Measurements from ENCODE around the gene CALHM1. TPM values are rescaled to one million over a fixed set of nuclear protein-coding genes. Genes with fewer than 3 reads are reported as not detected.

CALHM1 gene
- total RNA-seq, 1 donor from 2014 or later, result not detected

DNA sequence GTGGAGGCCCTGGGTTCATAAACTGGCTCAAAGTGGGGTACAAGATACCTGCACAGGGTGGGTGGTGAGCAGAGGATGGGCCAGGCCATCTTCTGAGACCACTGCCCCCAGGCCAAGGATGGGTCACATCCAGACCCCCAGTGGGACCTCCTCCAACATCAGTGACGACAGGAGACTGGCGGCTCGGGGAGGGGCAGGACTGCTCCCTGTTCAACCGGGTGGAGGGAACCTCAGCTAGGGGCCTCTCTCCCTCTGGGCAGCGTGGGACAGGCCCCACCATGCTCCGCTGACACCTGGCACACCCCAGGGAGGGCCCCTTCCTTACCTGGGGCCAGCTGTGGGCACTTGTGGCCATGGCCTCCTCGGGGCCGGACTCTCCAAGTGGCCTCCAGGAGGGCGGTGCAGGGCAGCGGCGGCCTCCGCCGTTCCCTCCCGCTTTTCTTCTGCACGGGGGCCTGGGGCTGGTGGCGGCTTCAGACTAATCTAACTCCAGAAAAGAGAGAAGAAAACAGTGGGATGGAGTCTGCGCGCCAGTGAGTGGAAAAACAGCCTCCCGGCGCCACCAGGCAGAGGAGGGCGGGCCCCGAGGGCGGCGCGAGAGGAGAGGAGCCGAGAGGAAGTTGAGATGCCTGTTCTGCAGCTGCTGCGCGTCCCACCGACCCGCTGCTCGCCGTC lies 6.7 kb downstream of the CALHM1 start, which contains the start of gene CALHM2:
Gene CALHM2 (minus strand): TSS at position 540 of the 675 bp plus-strand sequence. CDS start 2,429 bp downstream, outside the sequence.
- intact Hi-C loops (cut with DNase I), result no loop called here
- peaks cover 46% of the 10 kb centered on the region for H3K4me1 ChIP-seq
- DNase-seq (peak; percentile 82), ATAC-seq (peak; percentile 73)
- TF ChIP-seq, protein P1, sequence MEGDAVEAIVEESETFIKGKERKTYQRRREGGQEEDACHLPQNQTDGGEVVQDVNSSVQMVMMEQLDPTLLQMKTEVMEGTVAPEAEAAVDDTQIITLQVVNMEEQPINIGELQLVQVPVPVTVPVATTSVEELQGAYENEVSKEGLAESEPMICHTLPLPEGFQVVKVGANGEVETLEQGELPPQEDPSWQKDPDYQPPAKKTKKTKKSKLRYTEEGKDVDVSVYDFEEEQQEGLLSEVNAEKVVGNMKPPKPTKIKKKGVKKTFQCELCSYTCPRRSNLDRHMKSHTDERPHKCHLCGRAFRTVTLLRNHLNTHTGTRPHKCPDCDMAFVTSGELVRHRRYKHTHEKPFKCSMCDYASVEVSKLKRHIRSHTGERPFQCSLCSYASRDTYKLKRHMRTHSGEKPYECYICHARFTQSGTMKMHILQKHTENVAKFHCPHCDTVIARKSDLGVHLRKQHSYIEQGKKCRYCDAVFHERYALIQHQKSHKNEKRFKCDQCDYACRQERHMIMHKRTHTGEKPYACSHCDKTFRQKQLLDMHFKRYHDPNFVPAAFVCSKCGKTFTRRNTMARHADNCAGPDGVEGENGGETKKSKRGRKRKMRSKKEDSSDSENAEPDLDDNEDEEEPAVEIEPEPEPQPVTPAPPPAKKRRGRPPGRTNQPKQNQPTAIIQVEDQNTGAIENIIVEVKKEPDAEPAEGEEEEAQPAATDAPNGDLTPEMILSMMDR (IDR thresholded peaks at IDR 0.05), result no peak
- peak within 1 kb of the TSS; percentile 90 for H3K27ac ChIP-seq
- no peaks in the 10 kb centered on the region for H3K9me3 ChIP-seq
- peak within 1 kb of the TSS; percentile 90 for H3K4me3 ChIP-seq
- H3K27me3 ChIP-seq, result no peaks in the 10 kb centered on the region
- H3K36me3 ChIP-seq, result peaks cover 37% of the 10 kb centered on the region

DNA sequence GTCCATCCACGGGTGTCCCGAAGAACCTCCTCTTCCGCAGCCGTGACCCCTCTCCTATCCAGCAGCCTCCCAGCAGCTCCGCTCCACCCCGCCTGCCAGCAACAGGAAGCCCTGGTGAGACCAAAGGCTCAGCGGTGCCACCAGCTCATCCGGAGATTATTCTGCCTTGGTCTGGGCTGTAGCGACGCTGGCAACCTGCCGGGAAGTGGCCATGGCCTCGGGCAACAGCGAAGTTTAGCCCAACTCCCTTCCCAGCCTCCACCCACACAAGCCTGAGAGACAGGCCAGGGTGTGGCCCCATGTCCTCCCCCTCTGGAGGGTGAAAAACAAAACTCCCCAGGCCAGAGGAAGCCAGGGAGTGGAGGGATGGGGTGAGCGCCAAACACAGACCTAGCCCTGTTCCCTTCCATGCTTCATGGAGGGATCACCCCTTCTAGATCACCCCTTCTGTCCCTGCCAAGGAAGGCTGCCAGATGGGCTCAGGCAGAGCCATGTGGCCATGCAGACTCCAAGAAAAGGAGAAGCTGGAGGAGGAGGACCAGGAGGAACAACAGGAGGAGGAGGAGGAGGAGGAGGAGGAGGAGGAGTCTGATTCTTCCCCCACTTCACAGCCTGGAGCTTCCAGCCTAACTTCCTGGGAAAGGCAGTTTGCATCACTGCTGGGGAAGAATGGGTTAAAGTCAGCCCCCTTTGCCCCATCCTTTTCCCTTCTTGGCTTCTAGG lies 7.4 kb downstream of the CALHM1 start:
- DNase-seq, result peak; percentile 82
- Histone ChIP-seq H3K9me3 (no peaks in the 10 kb centered on the region), H3K27me3 (no peaks in the 10 kb centered on the region), H3K4me3 (peak overlapping the region; percentile 90), H3K4me1 (peaks cover 53% of the 10 kb centered on the region), H3K27ac (peak overlapping the region; percentile 90), H3K36me3 (peaks cover 44% of the 10 kb centered on the region)
- intact Hi-C loops (cut with DNase I), result no loop called here
- TF ChIP-seq, protein P1 (IDR thresholded peaks at IDR 0.05), result no peak
- peak; percentile 70 for ATAC-seq

DNA sequence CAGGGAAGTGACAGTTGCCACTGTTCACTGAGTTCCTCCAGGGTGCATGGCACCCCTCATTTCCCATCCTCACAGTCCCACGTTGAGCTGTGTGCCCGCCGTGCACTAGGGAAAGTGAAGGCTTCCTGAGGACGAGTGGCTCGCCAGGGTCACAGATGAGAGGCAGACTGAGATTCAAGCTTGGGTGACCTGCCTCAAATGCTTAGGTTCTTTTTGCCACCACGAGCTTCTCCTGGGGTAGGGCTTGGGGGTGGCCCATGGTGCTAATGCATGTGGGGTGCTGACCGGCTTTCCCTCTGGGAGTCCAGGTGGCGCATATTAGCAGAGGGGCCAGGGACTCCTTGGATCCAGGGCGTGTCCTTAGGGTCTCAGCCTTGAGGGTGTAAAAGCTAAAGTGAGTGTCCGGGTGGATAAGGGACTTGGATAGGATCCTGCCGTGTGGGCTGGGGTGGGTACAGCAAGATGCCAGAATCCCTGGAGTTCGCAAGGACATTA lies 8.5 kb downstream of the CALHM1 start:
- Histone ChIP-seq H3K27me3 (no peaks in the 10 kb centered on the region), H3K4me3 (peak overlapping the region; percentile 90), H3K27ac (peak overlapping the region; percentile 90), H3K4me1 (peaks cover 63% of the 10 kb centered on the region), H3K36me3 (peaks cover 48% of the 10 kb centered on the region), H3K9me3 (no peaks in the 10 kb centered on the region)
- intact Hi-C loops (cut with DNase I), result no loop called here
- ATAC-seq (no peak), DNase-seq (no peak)
- TF ChIP-seq, protein P1 (IDR thresholded peaks at IDR 0.05), result no peak

DNA sequence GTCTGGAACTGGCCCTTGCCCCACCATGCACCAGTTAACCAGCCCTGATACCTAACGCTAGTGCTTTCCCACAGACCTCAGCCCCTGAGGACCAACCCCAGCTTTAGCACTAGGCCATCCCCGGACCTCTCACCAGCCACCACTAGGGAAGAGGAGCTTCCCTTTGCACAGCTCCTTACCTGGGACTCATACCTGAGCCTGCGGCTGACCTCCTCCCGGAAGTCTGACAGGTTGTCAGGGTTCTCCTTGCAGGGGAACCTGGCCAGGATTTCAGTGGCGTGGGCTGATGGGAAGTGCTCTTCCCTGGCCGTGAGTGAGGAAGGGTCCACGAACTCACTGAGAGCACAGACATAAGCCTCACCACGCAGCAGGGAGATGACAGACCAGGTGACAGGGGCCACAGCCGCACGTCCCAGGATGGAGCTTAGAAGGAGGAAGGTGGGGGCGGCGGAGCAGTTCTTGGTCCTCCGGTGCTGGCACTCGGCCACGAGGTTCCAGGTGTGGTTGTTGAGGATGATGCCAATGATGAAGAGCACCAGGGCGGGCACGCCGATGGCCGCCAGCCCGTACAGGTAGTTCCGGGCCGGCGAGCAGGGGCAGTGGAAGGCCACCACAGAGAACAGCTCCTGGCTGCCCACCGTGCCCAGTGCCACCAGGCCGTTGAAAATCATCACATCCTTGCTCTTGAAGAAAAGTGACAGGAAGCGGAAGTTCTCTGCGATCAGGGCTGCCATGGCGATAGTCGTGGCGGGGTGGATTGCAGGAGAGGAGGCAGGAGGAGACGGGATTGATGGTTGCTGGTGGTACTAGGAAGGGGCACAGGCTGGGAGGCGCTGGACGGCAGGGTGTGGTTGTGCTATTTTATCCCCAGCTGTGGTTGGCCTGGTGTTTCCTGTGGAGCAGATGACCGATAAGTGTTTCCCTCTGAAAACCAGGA lies 9.2 kb downstream of the CALHM1 start:
- no peaks in the 10 kb centered on the region for H3K27me3 ChIP-seq
- intact Hi-C loops (cut with DNase I), result no loop called here
- DNase-seq (no peak), ATAC-seq (no peak)
- peaks cover 56% of the 10 kb centered on the region for H3K36me3 ChIP-seq
- H3K4me3 ChIP-seq, result peak overlapping the region; percentile 90
- peak overlapping the region; percentile 90 for H3K27ac ChIP-seq
- TF ChIP-seq, protein P1 (IDR thresholded peaks at IDR 0.05), result no peak
- peaks cover 64% of the 10 kb centered on the region for H3K4me1 ChIP-seq
- H3K9me3 ChIP-seq, result no peaks in the 10 kb centered on the region

DNA sequence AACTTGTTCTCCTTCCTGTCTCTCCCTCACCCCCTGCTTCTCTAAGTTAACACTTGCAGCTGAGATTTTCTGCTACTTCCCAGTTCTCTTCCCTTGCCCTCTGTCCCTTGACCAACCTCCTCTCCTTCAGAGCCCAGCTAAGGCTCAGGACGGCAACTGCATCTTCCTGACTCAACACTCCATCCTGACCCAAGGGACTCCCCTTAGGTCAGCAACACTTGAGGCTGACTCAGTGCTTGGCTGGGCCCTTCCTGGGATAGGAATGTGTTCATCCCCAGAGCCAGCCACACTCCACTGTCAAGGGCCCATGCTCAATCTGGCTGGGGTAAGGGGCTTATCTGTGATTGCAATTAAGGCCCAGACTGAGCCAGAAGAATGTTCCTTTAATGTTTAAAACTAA lies 10.0 kb downstream of the CALHM1 start:
- TF ChIP-seq, protein P1 (IDR thresholded peaks at IDR 0.05), result no peak
- intact Hi-C loops (cut with DNase I), result no loop called here
- H3K27ac ChIP-seq, result peak overlapping the region; percentile 45
- H3K4me1 ChIP-seq, result peaks cover 64% of the 10 kb centered on the region
- no peaks in the 10 kb centered on the region for H3K9me3 ChIP-seq
- peaks cover 63% of the 10 kb centered on the region for H3K36me3 ChIP-seq
- no peak overlapping the region for H3K4me3 ChIP-seq
- no peak for DNase-seq
- no peaks in the 10 kb centered on the region for H3K27me3 ChIP-seq
- ATAC-seq, result no peak

Measured in upper lobe of right lung (tissue), 1 donor.